HFF-Myc (cell line): ENCODE results near the gene RNF111.

Experiments used
- DNase-seq: peaks from one replicate; pipeline ENCODE4 v3.0.0-alpha.2; 2011; ENCODE audit warnings: low read depth; ENCODE audit errors: extremely low read depth
- H3K4me3 ChIP-seq: replicated peaks from 2 replicates; pipeline ENCODE4 v1.5.1; 2011; ENCODE audit warnings: low read depth, mild to moderate bottlenecking, control low read depth, low read length
- CTCF ChIP-seq: IDR thresholded peaks from 2 replicates; pipeline ENCODE4 v1.5.1; 2012; ENCODE audit warnings: mild to moderate bottlenecking, low read depth, low read length, control low read depth; ENCODE audit errors: missing control alignments

Gene RNF111

GRCh38 chr15:58962136-58962535 lies 25.3 kb upstream of the RNF111 start:
- no peak for TF ChIP-seq CTCF
- no peak overlapping the region for H3K4me3 ChIP-seq
- no peak for DNase-seq

GRCh38 chr15:58962662-58963565 lies 24.5 kb upstream of the RNF111 start:
- H3K4me3 ChIP-seq = no peak overlapping the region
- TF ChIP-seq CTCF = no peak
- DNase-seq = no peak

- no peak overlapping the region for H3K4me3 ChIP-seq
- DNase-seq = no peak
- TF ChIP-seq CTCF = no peak
Observed at GRCh38 chr15:58966698-58967097, 20.8 kb upstream of the RNF111 start.

- TF ChIP-seq CTCF = no peak
- no peak overlapping the region for H3K4me3 ChIP-seq
- DNase-seq = no peak
Observed at GRCh38 chr15:58967479-58967878, 20.0 kb upstream of the RNF111 start.

GRCh38 chr15:58977887-58978286 lies 9.6 kb upstream of the RNF111 start:
- no peak for TF ChIP-seq CTCF
- DNase-seq = no peak
- no peak overlapping the region for H3K4me3 ChIP-seq

- no peak overlapping the region for H3K4me3 ChIP-seq
- no peak for TF ChIP-seq CTCF
- no peak for DNase-seq
Observed at GRCh38 chr15:58980351-58980939, 7.0 kb upstream of the RNF111 start.
